Measurements from ENCODE around the gene FXYD1.

DNA sequence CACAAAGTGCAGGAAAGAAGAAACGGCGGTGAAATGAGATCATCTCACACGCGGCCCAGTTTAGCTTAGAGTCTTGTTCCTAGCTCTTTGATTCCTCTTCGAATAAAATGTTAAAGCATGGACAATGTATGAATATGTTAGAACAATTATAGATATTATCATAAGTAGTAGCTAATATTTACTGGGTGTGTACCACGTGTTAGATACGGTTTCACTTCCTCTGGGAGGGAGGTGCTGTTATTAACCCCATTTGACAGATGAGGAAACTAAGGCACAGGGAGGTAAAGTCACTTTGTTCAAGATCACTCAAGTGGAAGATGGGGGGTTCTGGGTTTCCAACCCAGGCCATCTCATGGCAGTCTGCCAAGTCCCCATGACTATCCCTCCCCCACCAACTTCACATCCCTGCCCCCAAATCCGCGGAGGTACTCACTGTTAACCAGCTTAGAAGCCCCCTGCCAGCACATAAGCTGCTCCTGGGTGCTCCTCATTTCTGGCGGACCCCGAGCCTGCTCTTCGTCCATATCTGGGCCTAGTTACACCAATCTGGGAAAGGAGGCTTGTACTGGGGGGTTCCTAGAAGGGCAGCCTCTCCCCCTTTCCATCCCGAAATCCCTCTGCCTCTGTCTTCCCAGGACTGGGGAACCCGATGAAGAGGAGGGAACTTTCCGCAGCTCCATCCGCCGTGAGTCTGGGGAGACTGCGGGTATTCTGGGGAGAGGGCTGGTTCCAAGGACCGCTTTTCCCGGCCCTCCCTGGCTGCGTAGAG, 3.4 kb downstream of the FXYD1 start:
- TF ChIP-seq, protein P1, sequence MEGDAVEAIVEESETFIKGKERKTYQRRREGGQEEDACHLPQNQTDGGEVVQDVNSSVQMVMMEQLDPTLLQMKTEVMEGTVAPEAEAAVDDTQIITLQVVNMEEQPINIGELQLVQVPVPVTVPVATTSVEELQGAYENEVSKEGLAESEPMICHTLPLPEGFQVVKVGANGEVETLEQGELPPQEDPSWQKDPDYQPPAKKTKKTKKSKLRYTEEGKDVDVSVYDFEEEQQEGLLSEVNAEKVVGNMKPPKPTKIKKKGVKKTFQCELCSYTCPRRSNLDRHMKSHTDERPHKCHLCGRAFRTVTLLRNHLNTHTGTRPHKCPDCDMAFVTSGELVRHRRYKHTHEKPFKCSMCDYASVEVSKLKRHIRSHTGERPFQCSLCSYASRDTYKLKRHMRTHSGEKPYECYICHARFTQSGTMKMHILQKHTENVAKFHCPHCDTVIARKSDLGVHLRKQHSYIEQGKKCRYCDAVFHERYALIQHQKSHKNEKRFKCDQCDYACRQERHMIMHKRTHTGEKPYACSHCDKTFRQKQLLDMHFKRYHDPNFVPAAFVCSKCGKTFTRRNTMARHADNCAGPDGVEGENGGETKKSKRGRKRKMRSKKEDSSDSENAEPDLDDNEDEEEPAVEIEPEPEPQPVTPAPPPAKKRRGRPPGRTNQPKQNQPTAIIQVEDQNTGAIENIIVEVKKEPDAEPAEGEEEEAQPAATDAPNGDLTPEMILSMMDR (IDR thresholded peaks at IDR 0.05; ENCODE audit: borderline replicate concordance, extremely low read depth, low read length, poor library complexity, severe bottlenecking): no peak
- TF ChIP-seq EZH2 (IDR thresholded peaks at IDR 0.05; ENCODE audit: borderline replicate concordance, low read depth, low read length, severe bottlenecking): no peak

Data from DND-41 (cell line).